Prostate gland (tissue), 2 donors: ENCODE data around the gene PLAAT3.
"Not testable (repeated sequence)": the region's sequence is repeated elsewhere in the genome, so short reads cannot be mapped to it uniquely, and the experiment has no call there.

Experiments used
- POLR2A ChIP-seq: fragments of 450-650 bp; IDR thresholded peaks from one replicate; pipeline ENCODE4 v1.6.1; 2016; ENCODE audit warnings: antibody characterized with exemption, mild to moderate bottlenecking
- POLR2AphosphoS5 ChIP-seq: sonication (generic); formaldehyde crosslinking; IDR thresholded peaks from one replicate; pipeline ENCODE4 v1.6.1; 2017; ENCODE audit warnings: antibody characterized with exemption
- TF ChIP-seq, protein P1 (sequence below), 4 experiments: fragments of 200-600 bp in 2 of 4; fragments of 450-650 bp in 2 of 4; sonication (generic) in 2 of 4; IDR thresholded peaks; 1 replicate in 3 of 4; 2 replicates in 1 of 4; pipeline ENCODE4 v1.5.1; 2016 to 2019; ENCODE audit warnings: antibody characterized with exemption in 4 of 4, mild to moderate bottlenecking in 2 of 4, moderate library complexity in 2 of 4

DNA sequence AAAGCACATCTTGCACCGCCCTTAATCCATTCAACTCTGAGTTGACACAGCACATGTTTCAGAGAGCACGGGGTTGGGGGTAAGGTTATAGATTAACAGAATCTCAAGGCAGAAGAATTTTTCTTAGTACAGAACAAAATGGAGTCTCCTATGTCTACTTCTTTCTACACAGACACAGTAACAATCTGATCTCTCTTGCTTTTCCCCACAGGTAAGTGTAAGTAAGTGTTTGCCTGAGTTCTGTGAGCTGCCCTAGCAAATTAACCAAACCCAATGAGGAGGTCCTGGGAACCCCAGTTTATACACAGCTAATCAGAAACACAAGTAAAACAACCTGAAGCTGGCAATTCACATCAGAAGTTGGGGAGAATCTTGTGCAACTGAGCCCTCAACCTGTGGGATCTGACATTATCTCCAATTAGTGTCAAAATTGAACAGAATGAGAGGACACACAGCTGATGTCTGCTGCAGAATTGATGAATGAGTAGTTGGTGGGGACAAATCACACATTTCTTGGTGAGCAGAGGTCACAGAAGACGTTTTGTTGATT, 85.4 kb downstream of the PLAAT3 start:
- TF ChIP-seq, protein P1, sequence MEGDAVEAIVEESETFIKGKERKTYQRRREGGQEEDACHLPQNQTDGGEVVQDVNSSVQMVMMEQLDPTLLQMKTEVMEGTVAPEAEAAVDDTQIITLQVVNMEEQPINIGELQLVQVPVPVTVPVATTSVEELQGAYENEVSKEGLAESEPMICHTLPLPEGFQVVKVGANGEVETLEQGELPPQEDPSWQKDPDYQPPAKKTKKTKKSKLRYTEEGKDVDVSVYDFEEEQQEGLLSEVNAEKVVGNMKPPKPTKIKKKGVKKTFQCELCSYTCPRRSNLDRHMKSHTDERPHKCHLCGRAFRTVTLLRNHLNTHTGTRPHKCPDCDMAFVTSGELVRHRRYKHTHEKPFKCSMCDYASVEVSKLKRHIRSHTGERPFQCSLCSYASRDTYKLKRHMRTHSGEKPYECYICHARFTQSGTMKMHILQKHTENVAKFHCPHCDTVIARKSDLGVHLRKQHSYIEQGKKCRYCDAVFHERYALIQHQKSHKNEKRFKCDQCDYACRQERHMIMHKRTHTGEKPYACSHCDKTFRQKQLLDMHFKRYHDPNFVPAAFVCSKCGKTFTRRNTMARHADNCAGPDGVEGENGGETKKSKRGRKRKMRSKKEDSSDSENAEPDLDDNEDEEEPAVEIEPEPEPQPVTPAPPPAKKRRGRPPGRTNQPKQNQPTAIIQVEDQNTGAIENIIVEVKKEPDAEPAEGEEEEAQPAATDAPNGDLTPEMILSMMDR (IDR thresholded peaks at IDR 0.05): not testable (repeated sequence)
- TF ChIP-seq POLR2AphosphoS5, POLR2A: not testable (repeated sequence)
